ENCODE data around the gene DTNA. TPM values are rescaled to one million over a fixed set of nuclear protein-coding genes. Genes with fewer than 3 reads are reported as not detected.

The DTNA gene
- total RNA-seq, 1 experiment from 2014 or later: 9.6 TPM

- no TSS peak for BruUV-seq (replicated peaks)
- no peak overlapping the region for H3K4me2 ChIP-seq (ENCODE audit: low read length)
- H3K4me3 ChIP-seq (replicated peaks in 1 of 2; ENCODE audit: low read depth in 1 of 2, low read length in 2 of 2): no peak overlapping the region
- POLR2A ChIA-PET: no interaction called here
- CTCF ChIA-PET: interaction anchor here (1.0 kb wide), 1 partner anchor 14 kb away, joined by 4 read pairs; no protein-coding TSS in a partner anchor
- intact Hi-C loops (cut with micrococcal nuclease): no loop called here
- H3K79me2 ChIP-seq (ENCODE audit: insufficient read depth, low read length): no peaks in the 10 kb centered on the region
- ATAC-seq: no peak
- DNase-seq (ENCODE audit: low read depth, low spot score): no peak
- no peak overlapping the region for H3K9ac ChIP-seq (ENCODE audit: low read length)
- no peak overlapping the region for H2AFZ ChIP-seq (ENCODE audit: low read depth, low read length, poor library complexity, severe bottlenecking)
- H4K20me1 ChIP-seq (ENCODE audit: insufficient read depth): no peaks in the 10 kb centered on the region
- H3K9me2 ChIP-seq (ENCODE audit: insufficient read depth): no peaks in the 10 kb centered on the region
- H3K9me3 ChIP-seq (ENCODE audit: control insufficient read depth in 1 of 2, insufficient read depth in 1 of 2, low read depth in 1 of 2, low read length in 2 of 2): no peaks in the 10 kb centered on the region
- H3K36me3 ChIP-seq (ENCODE audit: control insufficient read depth in 1 of 2, insufficient read depth in 2 of 2, low read length in 2 of 2): no peaks in the 10 kb centered on the region
- H3K27ac ChIP-seq (ENCODE audit: low read depth, low read length): no peak overlapping the region
- RAD21 ChIA-PET (ENCODE audit: low non-redundant PET in 1 of 2, low total read pairs in 2 of 2, uncharacterized antibody in 2 of 2, unreplicated experiment in 2 of 2): no interaction called here
- no peak for TF ChIP-seq REST (IDR thresholded peaks at IDR 0.05; ENCODE audit: low read depth)
- no peak for TF ChIP-seq ELF1 (IDR thresholded peaks at IDR 0.05; ENCODE audit: borderline replicate concordance, low read depth)
- TF ChIP-seq CBX3 (IDR thresholded peaks at IDR 0.05; ENCODE audit: low read depth): no peak
- no peak for TF ChIP-seq ZNF274 (IDR thresholded peaks at IDR 0.05; ENCODE audit: low read depth, low read length)
- TF ChIP-seq ZFX (IDR thresholded peaks at IDR 0.05): no peak
- H3K4me1 ChIP-seq (ENCODE audit: control insufficient read depth in 1 of 2, insufficient read depth in 2 of 2, low read length in 2 of 2): no peaks in the 10 kb centered on the region
- no peaks in the 10 kb centered on the region for H3K27me3 ChIP-seq (ENCODE audit: insufficient read depth, low read length)
These were observed 85.1 kb downstream of the DTNA start for GRCh38 chr18:34795070-34795732.

Measured in HCT116 (cell line).